Activated CD4-positive, alpha-beta T cell treated with anti-CD3 and anti-CD28 coated beads, Interleukin-2, amount 50 U/mL, for 4 hours (primary cell): ENCODE data around the gene CEP131.

Source experiments
- DNase-seq, 2 experiments: peaks; one replicate each; pipeline ENCODE4 v3.0.0-alpha.2; 2020

Gene CEP131

GRCh38 chr17:81222906-81223761 is at the start of gene CEP131:
CEP131 (minus strand) TSS chr17:81222965; CDS start chr17:81220056, 2,909 bp downstream.
- peak; percentile 100 for DNase-seq

GRCh38 chr17:81271226-81271625 is 48.5 kb upstream of the CEP131 start:
- DNase-seq: no peak

- DNase-seq: no peak
Measured at GRCh38 chr17:81270279-81270678, 47.5 kb upstream of the CEP131 start.

GRCh38 chr17:81267390-81268067 is 44.8 kb upstream of the CEP131 start:
- DNase-seq: no peak

GRCh38 chr17:81265576-81265975 is 42.8 kb upstream of the CEP131 start:
- no peak for DNase-seq

- DNase-seq: no peak
Measured at GRCh38 chr17:81264640-81265039, 41.9 kb upstream of the CEP131 start.

GRCh38 chr17:81263371-81264181 is 40.8 kb upstream of the CEP131 start:
- no peak for DNase-seq

- DNase-seq: no peak
Measured at GRCh38 chr17:81261582-81262336, 39.0 kb upstream of the CEP131 start.

- DNase-seq: no peak
Measured at GRCh38 chr17:81261096-81261495, 38.3 kb upstream of the CEP131 start.

GRCh38 chr17:81260641-81261040 is 37.9 kb upstream of the CEP131 start:
- no peak for DNase-seq

GRCh38 chr17:81260171-81260570 is 37.4 kb upstream of the CEP131 start:
- DNase-seq: no peak

- DNase-seq: no peak
Measured at GRCh38 chr17:81259058-81259605, 36.4 kb upstream of the CEP131 start.

GRCh38 chr17:81258292-81258691 is 35.5 kb upstream of the CEP131 start:
- DNase-seq: no peak

- DNase-seq: no peak
Measured at GRCh38 chr17:81257533-81257932, 34.8 kb upstream of the CEP131 start.

GRCh38 chr17:81256616-81257015 is 33.9 kb upstream of the CEP131 start:
- no peak for DNase-seq

- no peak for DNase-seq
Measured at GRCh38 chr17:81254955-81255717, 32.4 kb upstream of the CEP131 start.

- peak; percentile 57 to 59 for DNase-seq
Measured at GRCh38 chr17:81253358-81254131, 30.8 kb upstream of the CEP131 start.

- no peak for DNase-seq
Measured at GRCh38 chr17:81252987-81253329, 30.2 kb upstream of the CEP131 start.

GRCh38 chr17:81252326-81252986 is 29.7 kb upstream of the CEP131 start:
- no peak for DNase-seq

GRCh38 chr17:81251709-81252301 is 29.0 kb upstream of the CEP131 start:
- DNase-seq: no peak
